HG03520 (cell line): ENCODE data around the gene RGS11.

Source experiments
- ATAC-seq: cut with Tn5 transposase; IDR thresholded peaks from one replicate; pipeline ENCODE4 v1.9.1; 2021; ENCODE audit warnings: mild to moderate bottlenecking, moderate library complexity; ENCODE audit not compliant: unreplicated experiment

The RGS11 gene

GRCh38 chr16:275786-276232 is at the start of gene RGS11:
RGS11 (minus strand) TSS chr16:275944; CDS start chr16:275911, 33 bp downstream.
- ATAC-seq = no peak

- ATAC-seq = no peak
Measured at GRCh38 chr16:324451-325334, 48.9 kb upstream of the RGS11 start.

- ATAC-seq = no peak
Measured at GRCh38 chr16:324201-324450, 48.4 kb upstream of the RGS11 start.

GRCh38 chr16:322476-323143 is 46.9 kb upstream of the RGS11 start:
- ATAC-seq = no peak

- ATAC-seq = no peak
Measured at GRCh38 chr16:321532-321931, 45.8 kb upstream of the RGS11 start.

- no peak for ATAC-seq
Measured at GRCh38 chr16:320206-320605, 44.5 kb upstream of the RGS11 start.

- ATAC-seq = no peak
Measured at GRCh38 chr16:318628-319027, 42.9 kb upstream of the RGS11 start.

GRCh38 chr16:317583-317982 is 41.8 kb upstream of the RGS11 start:
- no peak for ATAC-seq

- ATAC-seq = no peak
Measured at GRCh38 chr16:316741-317464, 41.2 kb upstream of the RGS11 start.

GRCh38 chr16:314795-315299 is 39.1 kb upstream of the RGS11 start:
- ATAC-seq = no peak

GRCh38 chr16:314351-314750 is 38.6 kb upstream of the RGS11 start:
- ATAC-seq = no peak

- no peak for ATAC-seq
Measured at GRCh38 chr16:311725-312124, 36.0 kb upstream of the RGS11 start.

- ATAC-seq = no peak
Measured at GRCh38 chr16:309476-309875, 33.7 kb upstream of the RGS11 start.

- no peak for ATAC-seq
Measured at GRCh38 chr16:307691-308312, 32.1 kb upstream of the RGS11 start.

GRCh38 chr16:306911-307370 is 31.2 kb upstream of the RGS11 start:
- no peak for ATAC-seq

GRCh38 chr16:305916-306626 is 30.3 kb upstream of the RGS11 start:
- ATAC-seq = no peak

GRCh38 chr16:303760-304505 is 28.2 kb upstream of the RGS11 start:
- ATAC-seq = no peak

GRCh38 chr16:301950-302349 is 26.2 kb upstream of the RGS11 start:
- ATAC-seq = no peak

- ATAC-seq = no peak
Measured at GRCh38 chr16:301235-301634, 25.5 kb upstream of the RGS11 start.

- ATAC-seq = no peak
Measured at GRCh38 chr16:297832-298231, 22.1 kb upstream of the RGS11 start.
